B cell (primary cell): ENCODE results near the gene AMTN.

Experiments
- EZH2 ChIP-seq: IDR thresholded peaks from 2 replicates; pipeline ENCODE4 v1.6.1; 2012; ENCODE audit warnings: borderline replicate concordance, low read depth, mild to moderate bottlenecking, moderate library complexity, low read length; ENCODE audit not compliant: insufficient read depth, poor library complexity, severe bottlenecking
- TF ChIP-seq, protein P1 (sequence below): fragments of 200-600 bp; IDR thresholded peaks from one replicate; pipeline ENCODE4 v1.8.0; 2022; ENCODE audit warnings: antibody characterized with exemption, mild to moderate bottlenecking

DNA sequence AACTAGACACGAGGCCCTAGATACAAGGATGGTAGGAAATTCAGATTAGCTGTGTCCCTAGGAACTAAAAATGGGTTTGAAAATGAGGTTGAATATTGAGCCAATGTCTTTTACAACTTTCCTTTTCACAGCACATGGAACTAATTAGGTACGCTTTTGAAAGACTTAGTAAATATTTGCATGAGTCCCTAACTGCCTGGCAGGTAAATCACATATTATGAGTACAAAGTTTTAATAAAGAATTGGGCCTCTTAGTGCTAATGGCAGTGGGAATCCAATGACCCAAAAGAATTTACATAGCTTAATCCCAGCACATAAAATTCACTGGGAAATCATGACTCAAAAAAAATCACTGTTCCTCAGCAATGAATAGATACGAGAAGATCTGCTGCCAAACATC lies 29.6 kb upstream of the AMTN start:
- no peak for TF ChIP-seq EZH2
- TF ChIP-seq, protein P1, sequence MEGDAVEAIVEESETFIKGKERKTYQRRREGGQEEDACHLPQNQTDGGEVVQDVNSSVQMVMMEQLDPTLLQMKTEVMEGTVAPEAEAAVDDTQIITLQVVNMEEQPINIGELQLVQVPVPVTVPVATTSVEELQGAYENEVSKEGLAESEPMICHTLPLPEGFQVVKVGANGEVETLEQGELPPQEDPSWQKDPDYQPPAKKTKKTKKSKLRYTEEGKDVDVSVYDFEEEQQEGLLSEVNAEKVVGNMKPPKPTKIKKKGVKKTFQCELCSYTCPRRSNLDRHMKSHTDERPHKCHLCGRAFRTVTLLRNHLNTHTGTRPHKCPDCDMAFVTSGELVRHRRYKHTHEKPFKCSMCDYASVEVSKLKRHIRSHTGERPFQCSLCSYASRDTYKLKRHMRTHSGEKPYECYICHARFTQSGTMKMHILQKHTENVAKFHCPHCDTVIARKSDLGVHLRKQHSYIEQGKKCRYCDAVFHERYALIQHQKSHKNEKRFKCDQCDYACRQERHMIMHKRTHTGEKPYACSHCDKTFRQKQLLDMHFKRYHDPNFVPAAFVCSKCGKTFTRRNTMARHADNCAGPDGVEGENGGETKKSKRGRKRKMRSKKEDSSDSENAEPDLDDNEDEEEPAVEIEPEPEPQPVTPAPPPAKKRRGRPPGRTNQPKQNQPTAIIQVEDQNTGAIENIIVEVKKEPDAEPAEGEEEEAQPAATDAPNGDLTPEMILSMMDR = no peak
